ENCODE data around the gene BEND7. TPM values are rescaled to one million over a fixed set of nuclear protein-coding genes. Genes with fewer than 3 reads are reported as not detected.
A peak's percentile ranks its signal among the peaks of the same experiment; 100 is the strongest.
"Not testable (repeated sequence)": the region's sequence is repeated elsewhere in the genome, so short reads cannot be mapped to it uniquely, and the experiment has no call there.

The BEND7 gene, protein sequence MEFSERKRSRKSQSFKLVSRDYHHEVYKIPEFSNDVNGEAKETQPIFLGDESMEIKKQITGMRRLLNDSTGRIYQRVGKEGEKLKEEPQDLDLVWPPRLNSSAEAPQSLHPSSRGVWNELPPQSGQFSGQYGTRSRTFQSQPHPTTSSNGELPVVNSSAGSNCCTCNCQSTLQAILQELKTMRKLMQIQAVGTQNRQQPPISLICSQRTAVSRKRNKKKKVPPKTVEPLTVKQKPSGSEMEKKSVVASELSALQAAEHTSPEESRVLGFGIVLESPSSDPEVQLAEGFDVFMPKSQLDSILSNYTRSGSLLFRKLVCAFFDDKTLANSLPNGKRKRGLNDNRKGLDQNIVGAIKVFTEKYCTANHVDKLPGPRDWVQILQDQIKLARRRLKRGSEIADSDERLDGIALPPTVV
- 22.5 TPM for total RNA-seq

DNA sequence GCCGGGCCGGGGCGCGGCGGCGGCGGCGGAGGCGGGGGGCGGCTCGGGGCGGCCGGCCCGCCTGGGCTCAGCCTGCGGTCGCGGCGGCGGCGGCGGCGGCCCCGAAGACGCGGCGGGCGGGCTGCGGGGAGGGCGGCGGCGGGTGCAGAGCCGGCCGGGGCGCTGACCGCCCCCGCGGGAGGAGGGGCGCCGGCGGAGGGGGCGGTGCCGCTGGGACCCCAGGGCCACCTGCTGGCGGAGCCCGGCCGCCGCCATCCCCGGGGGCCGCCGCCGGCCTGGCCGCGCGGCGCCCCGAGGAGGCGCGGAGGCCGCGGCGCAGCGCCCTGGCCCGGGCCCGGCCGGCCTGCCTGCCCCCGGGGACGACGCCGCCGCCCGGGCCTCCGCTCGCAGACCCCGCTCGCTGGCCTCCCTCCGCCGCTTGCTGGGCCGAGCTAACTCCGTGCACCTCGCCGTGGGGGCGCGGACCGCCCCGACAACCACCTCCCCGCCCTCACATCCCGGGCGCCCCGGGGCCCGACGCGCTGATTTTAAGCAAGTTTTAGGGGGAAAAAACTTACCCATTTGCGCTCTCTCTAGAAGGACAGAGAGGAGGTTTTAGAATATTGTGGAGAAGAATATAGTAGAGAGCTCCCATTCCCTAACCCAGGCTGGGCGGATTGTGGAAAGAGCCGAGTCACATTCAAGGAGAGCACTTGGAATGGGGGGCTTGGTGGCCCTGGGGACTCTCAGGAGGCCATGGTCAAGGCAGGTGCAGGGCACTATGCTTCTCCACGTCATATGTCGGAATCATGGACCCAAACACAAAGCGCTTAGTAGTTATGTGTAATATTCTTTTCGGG is at the start of gene BEND7:
TSS of gene BEND7 (minus strand) at position 140 of the 839 bp plus-strand sequence. CDS start 481 bp downstream, outside the sequence.
- no peak for DNase-seq (ENCODE audit: low spot score)

DNA sequence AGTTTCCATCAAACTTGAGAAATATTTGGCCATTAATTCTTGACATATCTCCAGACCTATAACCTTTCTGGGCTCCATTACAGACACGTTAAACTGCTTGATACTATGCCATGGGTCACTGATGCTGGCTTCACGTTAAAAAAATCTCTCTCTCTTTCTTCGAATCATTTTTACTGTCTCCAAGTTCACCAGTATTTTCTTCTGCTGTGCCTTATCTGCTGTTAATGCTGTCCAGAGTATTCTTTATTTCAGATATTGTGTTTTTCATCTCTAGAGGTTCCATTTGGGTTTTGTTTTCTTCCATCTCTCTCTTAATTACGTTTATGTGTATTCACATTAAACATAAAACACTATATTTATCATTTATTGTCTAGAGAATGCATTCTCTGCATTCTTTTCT is 45.1 kb upstream of the BEND7 start:
- DNase-seq (ENCODE audit: low spot score): no peak

DNA sequence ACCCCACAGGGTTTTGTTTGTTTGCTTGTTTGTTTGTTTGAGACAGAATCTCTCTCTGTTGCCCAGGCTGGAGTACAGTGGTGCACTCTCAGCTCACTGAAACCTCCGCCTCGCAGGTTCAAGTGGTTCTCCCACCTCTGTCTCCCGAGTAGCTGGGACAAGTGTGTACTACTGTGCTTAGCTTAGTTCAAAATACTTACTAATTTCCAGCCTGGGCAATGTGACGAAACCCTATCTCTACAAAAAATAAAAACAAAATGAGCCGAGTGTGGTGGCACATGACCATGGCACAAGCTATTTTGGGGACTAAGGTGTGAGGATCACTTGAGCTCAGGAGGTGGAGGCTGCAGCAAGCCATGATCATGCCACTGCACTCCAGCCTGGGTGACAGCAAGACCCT is 42.7 kb upstream of the BEND7 start:
- no peak for DNase-seq (ENCODE audit: low spot score)

DNA sequence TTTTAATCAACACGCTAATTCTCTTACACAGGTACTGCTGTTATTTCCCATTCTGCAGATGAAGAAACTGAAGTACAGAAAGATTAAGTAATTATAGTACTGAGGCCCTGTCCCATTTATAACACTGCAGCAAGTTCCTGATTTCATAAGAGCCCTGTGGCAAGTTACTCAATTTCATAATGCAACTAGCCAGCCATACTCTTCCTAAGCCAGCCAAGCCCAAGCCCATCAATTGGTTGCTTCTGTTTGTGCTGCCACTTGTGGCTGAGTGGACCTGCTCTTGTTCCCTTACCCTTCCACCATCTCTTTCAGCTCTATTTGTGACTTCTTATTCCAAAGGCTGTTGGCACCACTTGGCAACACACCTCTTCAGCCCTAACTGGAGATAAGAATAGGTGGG is 38.2 kb upstream of the BEND7 start:
- DNase-seq (ENCODE audit: low spot score): no peak

DNA sequence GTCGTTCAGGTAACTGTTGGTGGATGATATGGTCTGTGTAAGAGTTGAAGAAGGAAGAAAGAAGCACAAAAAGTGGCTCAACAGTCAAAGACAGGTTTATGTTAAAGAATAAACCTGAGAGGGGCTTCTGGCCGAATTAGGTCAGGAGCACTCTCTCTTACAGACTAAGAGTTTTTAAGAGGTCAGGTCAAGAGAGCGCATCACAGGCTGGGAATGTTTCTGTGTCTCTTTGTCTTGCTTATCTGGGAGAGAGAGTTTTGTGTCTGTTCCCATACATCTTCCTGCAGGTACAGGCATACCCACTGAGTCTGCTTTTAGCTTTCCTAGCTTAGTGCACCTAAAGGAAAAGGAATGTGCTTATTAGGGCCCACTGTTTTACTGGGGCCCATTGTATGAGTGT is 35.8 kb upstream of the BEND7 start:
- no peak for DNase-seq (ENCODE audit: low spot score)

DNA sequence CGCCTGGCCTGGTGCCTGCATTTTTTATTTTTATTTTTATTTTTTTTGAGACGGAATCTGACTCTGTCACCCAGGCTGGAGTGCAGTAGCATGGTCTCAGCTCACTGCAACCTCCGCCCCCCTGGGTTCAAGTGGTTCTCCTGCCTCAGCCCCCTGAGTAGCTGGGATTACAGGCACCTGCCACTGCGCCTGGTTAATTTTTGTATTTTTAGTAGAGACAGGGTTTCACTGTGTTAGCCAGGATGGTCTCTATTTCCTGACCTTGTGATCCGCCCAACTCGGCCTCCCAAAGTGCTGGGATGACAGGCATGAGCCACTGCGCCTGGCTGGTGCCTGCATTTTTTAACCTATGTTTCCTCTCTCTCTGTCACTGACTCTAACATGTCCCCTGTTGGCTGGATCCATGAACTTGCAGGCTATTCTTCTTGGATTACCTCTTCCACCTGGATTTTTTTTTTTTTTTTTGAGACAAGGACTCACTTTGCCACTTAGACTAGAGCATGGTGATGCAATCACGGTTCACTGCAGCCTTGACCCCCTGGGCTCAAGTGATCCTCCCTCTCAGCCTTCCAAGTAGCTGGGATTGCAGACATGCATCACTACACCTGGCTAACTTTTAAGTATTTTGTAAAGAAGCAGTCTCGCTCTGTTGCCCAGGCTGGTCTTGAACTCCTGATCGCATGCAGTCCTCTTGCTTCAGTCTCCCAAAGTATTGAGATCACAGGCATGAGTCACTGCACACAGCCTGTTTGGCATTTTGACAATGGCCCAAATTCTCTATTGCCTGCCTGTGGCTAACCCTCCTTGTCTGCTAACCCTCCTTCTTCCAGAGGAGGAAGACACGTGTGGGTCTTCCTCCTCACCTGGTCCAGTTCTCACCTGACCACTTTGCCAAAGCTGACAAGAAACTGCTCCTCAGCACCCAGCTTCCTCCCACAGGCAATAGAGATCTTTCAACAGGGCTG is 34.9 kb upstream of the BEND7 start:
- no peak for DNase-seq (ENCODE audit: low spot score)

DNA sequence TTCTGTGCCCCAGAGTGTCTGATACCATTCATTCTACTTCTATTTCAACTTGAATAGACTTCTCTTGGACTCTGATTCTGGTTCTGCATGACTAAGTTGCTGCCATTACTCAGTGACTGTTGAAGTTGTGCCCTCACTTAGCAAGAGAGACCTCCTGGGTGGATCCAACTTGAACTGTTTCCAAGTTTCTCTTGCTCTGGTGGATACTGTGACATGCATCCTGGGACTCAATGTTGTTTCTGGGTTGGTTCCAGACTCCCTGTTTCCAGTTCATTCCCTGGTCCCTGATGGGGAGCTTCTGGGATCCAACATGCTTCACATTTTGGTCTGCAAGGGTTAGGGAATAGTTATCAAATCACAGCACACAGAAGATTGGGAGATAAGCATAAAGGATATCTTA is 31.8 kb upstream of the BEND7 start:
- no peak for DNase-seq (ENCODE audit: low spot score)

DNA sequence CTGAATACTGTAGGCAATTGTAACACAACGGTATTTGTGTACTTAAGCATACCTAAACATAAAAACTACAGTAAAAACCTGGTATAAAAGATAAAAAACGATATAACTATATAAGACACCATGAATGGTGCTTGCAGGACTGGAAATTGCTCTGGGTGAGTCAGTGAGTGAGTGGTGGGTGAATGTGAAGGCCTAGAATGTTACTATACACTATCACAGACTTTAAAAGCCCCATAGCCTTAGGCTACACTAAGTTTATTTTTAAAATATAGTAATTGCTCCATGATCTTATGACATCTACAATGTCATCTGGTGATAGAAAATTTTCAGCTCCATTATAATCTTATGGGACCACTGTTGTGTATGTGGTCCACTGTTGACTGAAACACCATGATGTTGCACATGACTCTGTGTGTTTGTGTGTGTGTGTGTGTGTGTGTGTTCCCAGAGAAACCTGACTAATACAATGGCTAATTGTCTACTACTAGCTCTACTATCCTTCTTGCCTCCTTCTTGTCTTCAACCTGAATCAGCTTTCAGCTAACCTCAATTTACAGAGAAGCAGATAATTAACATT is 30.4 kb upstream of the BEND7 start:
- DNase-seq (ENCODE audit: low spot score): no peak

DNA sequence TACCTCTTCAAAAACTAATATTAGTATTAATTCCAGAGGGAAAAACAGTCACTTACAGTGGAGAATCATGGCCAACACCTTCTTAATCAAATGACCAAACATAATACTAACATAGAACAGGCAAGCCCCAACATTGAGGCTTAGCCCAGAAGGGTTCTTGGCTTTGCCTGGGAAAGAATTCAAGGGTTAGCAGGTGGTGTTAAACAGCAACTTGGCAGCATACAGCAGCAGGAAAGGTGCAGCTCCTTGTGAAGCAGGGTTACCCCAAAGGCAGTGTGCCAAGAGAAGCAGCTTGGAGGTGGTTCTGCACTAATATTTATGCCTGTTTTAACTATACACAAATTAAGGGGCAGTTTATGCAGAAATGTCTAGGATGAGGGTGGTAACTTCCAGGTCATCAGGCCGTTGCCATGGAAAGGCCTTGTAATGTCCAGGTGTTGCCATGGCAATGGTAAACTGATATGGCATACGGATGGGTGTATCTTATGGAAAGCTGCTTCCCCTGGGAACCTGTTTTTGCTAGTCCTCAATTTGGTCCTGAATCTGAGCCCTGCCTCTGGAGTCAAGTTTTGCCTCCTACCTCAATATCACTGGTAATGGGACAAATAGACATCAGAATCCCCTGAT is 27.2 kb upstream of the BEND7 start:
- DNase-seq (ENCODE audit: low spot score): no peak

DNA sequence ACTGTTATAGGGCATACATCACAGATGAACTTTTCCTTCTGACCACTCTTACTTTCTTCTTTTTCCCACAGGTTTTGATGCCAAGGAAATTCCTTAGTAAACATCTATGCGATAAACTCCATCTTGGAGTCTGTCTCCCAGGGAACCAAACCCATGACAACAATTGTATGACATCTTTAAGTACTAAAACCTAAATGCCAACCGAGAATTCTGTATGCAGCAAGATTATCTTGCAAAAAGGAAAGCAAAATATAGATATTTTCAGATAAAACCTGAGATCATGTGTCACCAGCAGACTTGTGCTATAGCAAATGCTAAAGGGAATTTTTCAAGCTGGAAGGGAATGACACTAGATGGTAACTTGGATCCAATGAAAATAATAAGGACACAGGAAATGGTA is 22.0 kb upstream of the BEND7 start:
- no peak for DNase-seq (ENCODE audit: low spot score)

DNA sequence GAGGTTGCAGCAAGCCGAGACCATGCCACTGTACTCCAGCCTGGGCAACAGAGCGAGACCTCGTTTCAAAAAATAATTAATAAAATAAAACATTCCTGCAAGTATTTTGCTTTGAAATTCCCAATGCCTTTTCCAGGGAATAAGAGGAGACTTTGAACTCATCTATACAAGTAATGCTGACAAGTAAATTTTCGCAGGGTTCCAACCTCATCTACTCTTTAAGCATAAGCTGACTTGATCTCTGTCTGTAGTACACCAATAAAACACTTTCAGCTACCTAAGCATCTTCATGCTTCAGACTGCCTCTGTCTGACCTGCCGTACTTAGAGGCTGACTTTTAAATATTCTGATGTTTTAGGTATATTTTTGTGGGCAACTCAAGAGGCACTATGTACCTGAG is 13.7 kb upstream of the BEND7 start:
- no peak for DNase-seq (ENCODE audit: low spot score)

DNA sequence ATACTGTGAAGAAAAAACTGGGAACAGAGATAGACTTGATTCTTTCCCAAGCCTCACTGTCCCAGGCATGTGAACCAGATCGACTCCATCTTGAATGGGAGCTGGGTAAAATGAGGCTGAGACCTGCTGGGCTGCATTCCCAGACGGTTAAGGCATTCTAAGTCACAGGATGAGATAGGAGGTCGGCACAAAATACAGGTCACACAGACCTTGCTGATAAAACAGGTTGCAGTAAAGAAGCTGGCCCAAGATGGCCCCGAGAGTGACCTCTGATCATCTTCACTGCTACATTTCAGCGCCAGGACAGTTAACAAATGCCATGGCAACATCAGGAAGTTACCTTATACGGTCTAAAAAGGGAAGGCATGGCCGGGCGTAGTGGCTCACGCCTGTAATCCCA is 9.2 kb upstream of the BEND7 start:
- DNase-seq (ENCODE audit: low spot score): not testable (repeated sequence)

DNA sequence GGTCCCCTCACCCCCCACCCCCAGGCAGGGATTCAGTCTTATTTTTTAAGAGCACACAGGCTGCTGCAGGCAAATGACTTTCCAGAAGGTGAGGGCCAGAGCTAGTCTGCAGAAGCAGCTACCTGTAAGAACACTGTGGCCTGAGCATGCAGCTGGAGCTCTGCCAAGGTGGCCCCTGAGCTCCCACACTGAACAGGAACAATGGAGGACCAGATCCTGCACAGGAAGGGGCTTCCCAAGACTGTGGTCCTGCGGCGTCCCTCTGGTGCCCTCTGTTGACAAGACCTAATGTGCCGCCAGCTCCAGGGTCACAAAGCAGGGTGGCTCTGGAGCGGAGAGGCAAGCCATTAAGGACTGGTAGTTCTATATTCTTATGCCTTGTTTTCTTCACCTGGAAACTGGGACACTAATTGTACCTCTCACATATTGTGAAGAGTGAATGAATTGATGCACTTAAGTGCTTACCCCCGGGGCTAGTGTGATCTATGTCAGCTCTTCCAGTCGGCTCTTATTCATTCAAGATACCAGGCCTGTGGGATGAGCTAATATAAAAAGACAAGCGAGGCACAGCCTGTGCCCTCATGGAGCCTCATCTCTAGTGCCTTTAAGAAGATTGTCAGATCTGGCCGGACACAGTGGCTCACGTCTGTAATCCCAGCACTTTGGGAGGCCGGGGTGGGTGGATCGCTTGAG is 8.0 kb upstream of the BEND7 start:
- DNase-seq (ENCODE audit: low spot score): peak; percentile 50

DNA sequence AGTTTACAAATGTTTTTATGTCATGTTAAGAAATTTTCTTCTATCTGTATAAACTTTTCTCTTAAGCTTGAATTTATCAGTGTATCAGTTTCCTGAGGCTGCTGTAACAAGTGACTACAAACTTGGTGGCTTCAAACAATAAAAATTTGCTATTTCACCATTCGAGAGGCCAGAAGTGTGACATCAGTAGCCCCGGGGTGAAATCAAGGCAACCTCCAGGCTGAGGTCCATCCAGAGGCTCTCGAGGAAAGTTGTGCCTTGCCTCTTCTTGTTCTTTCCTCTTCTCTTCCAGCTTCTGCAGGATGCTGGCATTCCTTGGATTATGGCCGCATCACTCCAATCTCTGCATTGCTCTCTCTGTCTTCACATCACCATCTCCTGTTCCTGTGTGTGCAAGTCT is 6.5 kb upstream of the BEND7 start:
- no peak for DNase-seq (ENCODE audit: low spot score)

DNA sequence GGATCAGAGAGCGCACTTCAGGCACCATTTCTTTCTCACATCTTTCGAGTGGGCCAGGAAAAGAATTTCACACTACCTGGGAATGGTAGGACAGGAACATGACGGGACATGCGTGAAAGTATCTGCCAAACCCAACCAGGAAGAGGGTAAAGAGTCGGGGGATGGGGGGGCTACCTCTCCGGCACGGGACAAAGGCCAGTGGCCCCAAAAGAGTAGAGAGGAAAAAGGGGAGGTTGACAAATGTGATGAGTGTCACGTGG is 830 bp upstream of the BEND7 start:
- DNase-seq (ENCODE audit: low spot score): no peak

DNA sequence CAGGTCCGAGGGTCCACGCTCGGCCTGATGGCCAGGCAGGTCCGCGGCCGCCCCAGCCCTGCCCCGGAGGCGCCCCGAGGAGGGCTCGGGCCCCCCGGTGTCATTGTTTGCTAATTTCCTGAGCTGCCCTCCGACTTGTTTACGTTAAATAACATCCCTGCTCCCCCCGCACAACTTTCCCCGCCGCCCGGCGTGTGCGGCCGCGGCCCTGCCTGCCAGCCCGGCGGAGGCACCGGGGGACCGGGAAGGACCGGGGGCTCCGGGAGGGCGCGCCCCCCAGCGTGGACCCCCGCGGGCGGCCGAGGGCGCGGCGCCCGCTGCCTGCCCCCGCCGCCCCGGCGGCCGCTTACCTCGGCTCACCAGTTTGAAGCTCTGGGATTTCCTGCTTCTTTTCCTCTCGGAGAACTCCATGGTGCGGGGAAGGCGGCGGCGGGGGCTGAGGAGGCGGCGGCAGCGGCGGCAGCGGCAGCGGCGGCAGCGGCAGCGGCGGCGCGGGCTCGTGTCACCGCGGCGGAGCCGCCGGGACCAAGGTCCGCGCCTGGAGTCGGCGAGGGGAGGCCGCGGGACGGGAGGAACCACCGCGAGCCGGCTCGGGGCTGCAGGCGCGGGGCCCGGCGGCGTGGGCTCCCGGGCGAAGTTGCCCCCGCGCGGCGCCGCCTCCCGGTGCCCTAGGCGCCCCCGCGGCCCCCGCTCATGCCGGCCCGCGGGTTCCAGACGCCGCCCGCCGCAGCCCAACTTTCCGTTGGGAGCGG is 515 bp downstream of the BEND7 start:
- DNase-seq (ENCODE audit: low spot score): no peak

DNA sequence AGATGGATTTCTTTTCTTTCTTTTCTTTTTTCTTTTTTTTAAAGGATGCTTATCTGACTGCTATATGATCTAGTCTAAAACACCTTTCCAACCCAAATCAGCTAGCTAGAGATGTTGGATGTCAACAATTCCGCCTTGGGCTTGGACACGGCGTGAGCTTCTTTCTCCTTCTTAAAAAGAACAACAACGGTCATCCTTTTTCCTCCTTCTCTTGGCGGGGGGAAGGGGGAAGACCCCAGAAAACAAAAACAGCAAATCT is 1.0 kb downstream of the BEND7 start:
- DNase-seq (ENCODE audit: low spot score): no peak

DNA sequence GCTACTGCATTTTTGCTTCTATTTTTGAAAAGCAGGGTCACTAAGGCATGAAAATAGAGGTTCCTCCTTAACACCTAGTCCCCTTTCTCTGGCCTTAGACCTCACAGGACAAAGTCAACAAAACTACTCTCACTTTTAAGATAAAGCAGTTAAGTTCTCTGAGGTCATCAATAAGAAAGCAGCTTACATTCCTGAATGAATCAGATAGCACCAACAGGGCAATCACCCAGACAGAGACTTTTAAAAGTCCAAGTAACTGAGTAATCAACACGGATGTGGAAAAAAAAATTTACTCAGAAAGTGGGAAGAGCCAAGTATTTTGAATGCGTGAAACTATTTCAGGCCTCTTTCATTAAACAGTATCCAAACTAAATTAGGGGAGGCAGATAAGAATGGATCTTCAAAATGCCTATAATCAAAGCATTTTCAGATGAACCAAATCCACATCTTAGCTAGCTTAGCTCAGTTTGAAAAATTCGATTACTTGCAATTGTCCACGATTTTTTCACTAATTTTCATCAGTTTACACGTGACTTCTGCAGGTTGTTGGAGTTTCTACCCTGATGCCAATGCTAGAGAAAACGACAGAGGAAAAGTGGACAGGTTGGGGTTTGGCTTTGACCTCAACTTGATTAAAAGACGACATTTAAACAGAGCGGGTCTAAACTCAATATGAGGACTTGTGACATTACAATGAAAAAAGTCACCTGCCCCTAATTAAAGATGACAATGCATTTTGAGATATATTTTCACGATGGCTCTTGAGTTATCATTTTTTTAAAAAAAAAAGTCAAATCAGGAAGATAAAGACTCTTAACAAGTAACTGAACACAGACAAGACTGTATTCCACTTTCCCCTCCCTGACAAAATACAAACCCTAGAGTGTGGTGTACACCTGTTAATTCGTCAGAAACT is 1.6 kb downstream of the BEND7 start:
- no peak for DNase-seq (ENCODE audit: low spot score)

DNA sequence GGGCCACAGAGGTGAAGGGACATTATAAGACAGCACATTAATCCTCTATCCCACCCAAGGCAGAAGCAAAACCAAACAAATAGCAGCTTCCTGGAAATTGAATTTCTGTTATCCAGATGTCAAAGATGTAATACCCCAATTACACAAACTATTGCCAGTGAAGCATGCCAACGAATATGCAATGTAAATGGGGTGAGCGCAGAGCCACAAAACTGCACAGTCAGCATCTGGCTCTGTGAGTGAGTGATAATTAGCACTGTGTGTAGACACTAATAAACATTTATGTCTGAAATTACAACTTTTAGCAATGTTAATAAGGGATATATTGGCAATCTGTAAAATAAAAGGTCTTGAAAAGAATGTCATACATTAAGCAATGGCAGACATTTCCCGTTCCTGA is 3.2 kb downstream of the BEND7 start:
- no peak for DNase-seq (ENCODE audit: low spot score)
